ENCODE results near the gene POLR1D. TPM values are rescaled to one million over a fixed set of nuclear protein-coding genes. Genes with fewer than 3 reads are reported as not detected.
A peak's percentile ranks its signal among the peaks of the same experiment; 100 is the strongest.

POLR1D gene
- 100 to 1,000 TPM; 129 to 150 TPM for total RNA-seq
- total RNA-seq = 106 to 122 reads per million in 2 donors

- H3K36me3 Mint-ChIP-seq (ENCODE audit: low read depth) = peaks cover 7% of the 10 kb centered on the region
- DNase-seq = peak; percentile 73 to 89 (median 87)
- no peaks in the 10 kb centered on the region for H3K27me3 Mint-ChIP-seq
- H3K27ac Mint-ChIP-seq = peak within 1 kb of the TSS; percentile 95
- H3K4me3 Mint-ChIP-seq = peak within 1 kb of the TSS; percentile 94
- H3K9me3 ChIP-seq (ENCODE audit: control insufficient read depth, low read length, poor library complexity, severe bottlenecking) = no peaks in the 10 kb centered on the region
- ATAC-seq = peak; percentile 74
- H3K4me1 Mint-ChIP-seq = peaks cover 55% of the 10 kb centered on the region
Observed at GRCh38 chr13:27621366-27622101, at the start of gene POLR1D. POLR1D (plus strand) TSS chr13:27621892; CDS start chr13:27621984, 92 bp downstream.

GRCh38 chr13:27572234-27572901 is 49.3 kb upstream of the POLR1D start:
- ATAC-seq = no peak
- no peak for DNase-seq
- H3K27ac Mint-ChIP-seq = no peak overlapping the region

GRCh38 chr13:27573265-27573664 is 48.4 kb upstream of the POLR1D start:
- peak overlapping the region; percentile 14 for H3K27ac Mint-ChIP-seq

More at GRCh38 chr13:27572234-27572901, 49.3 kb upstream of the POLR1D start:
- Mint-ChIP-seq H3K27me3 (no peaks in the 10 kb centered on the region), H3K4me1 (peaks cover 12% of the 10 kb centered on the region), H3K4me3 (no peak overlapping the region), H3K36me3 (ENCODE audit: low read depth) (peaks cover 9% of the 10 kb centered on the region)
- no peaks in the 10 kb centered on the region for H3K9me3 ChIP-seq (ENCODE audit: control insufficient read depth, low read length, poor library complexity, severe bottlenecking)

GRCh38 chr13:27574661-27575060 is 47.0 kb upstream of the POLR1D start:
- H3K27me3 Mint-ChIP-seq = no peaks in the 10 kb centered on the region
- peaks cover 6% of the 10 kb centered on the region for H3K36me3 Mint-ChIP-seq (ENCODE audit: low read depth)
- ATAC-seq = no peak
- no peaks in the 10 kb centered on the region for H3K9me3 ChIP-seq (ENCODE audit: control insufficient read depth, low read length, poor library complexity, severe bottlenecking)
- no peak overlapping the region for H3K27ac Mint-ChIP-seq
- no peak overlapping the region for H3K4me3 Mint-ChIP-seq
- no peak for DNase-seq
- H3K4me1 Mint-ChIP-seq = peaks cover 14% of the 10 kb centered on the region

More at GRCh38 chr13:27573265-27573664, 48.4 kb upstream of the POLR1D start:
- Mint-ChIP-seq H3K4me3 (no peak overlapping the region), H3K4me1 (peaks cover 14% of the 10 kb centered on the region), H3K36me3 (ENCODE audit: low read depth) (peaks cover 9% of the 10 kb centered on the region), H3K27me3 (no peaks in the 10 kb centered on the region)
- H3K9me3 ChIP-seq (ENCODE audit: control insufficient read depth, low read length, poor library complexity, severe bottlenecking) = no peaks in the 10 kb centered on the region
- DNase-seq (no peak), ATAC-seq (no peak)

GRCh38 chr13:27578121-27579030 is 43.3 kb upstream of the POLR1D start:
- Mint-ChIP-seq H3K27ac (no peak overlapping the region), H3K4me3 (no peak overlapping the region), H3K4me1 (peaks cover 10% of the 10 kb centered on the region), H3K36me3 (ENCODE audit: low read depth) (peaks cover 1% of the 10 kb centered on the region), H3K27me3 (no peaks in the 10 kb centered on the region)
- H3K9me3 ChIP-seq (ENCODE audit: control insufficient read depth, low read length, poor library complexity, severe bottlenecking) = no peaks in the 10 kb centered on the region
- ATAC-seq (no peak), DNase-seq (no peak)

- no peak for DNase-seq
- H3K36me3 Mint-ChIP-seq (ENCODE audit: low read depth) = no peaks in the 10 kb centered on the region
- H3K4me3 Mint-ChIP-seq = no peak overlapping the region
- H3K27me3 Mint-ChIP-seq = no peaks in the 10 kb centered on the region
- peaks cover 15% of the 10 kb centered on the region for H3K4me1 Mint-ChIP-seq
- ATAC-seq = no peak
- no peaks in the 10 kb centered on the region for H3K9me3 ChIP-seq (ENCODE audit: control insufficient read depth, low read length, poor library complexity, severe bottlenecking)
- peak overlapping the region; percentile 62 for H3K27ac Mint-ChIP-seq
Observed at GRCh38 chr13:27583645-27584044, 38.0 kb upstream of the POLR1D start.

GRCh38 chr13:27587095-27587746 is 34.5 kb upstream of the POLR1D start:
- no peaks in the 10 kb centered on the region for H3K9me3 ChIP-seq (ENCODE audit: control insufficient read depth, low read length, poor library complexity, severe bottlenecking)
- peaks cover 13% of the 10 kb centered on the region for H3K4me1 Mint-ChIP-seq
- H3K36me3 Mint-ChIP-seq (ENCODE audit: low read depth) = no peaks in the 10 kb centered on the region
- no peak overlapping the region for H3K4me3 Mint-ChIP-seq
- DNase-seq (no peak), ATAC-seq (no peak)
- no peaks in the 10 kb centered on the region for H3K27me3 Mint-ChIP-seq
- peak overlapping the region; percentile 14 for H3K27ac Mint-ChIP-seq

GRCh38 chr13:27588405-27588804 is 33.3 kb upstream of the POLR1D start:
- peaks cover 12% of the 10 kb centered on the region for H3K4me1 Mint-ChIP-seq
- no peak overlapping the region for H3K4me3 Mint-ChIP-seq
- no peaks in the 10 kb centered on the region for H3K27me3 Mint-ChIP-seq
- no peaks in the 10 kb centered on the region for H3K9me3 ChIP-seq (ENCODE audit: control insufficient read depth, low read length, poor library complexity, severe bottlenecking)
- DNase-seq (no peak), ATAC-seq (no peak)
- no peak overlapping the region for H3K27ac Mint-ChIP-seq
- H3K36me3 Mint-ChIP-seq (ENCODE audit: low read depth) = no peaks in the 10 kb centered on the region

- Mint-ChIP-seq H3K36me3 (ENCODE audit: low read depth) (no peaks in the 10 kb centered on the region), H3K4me1 (no peaks in the 10 kb centered on the region), H3K27me3 (no peaks in the 10 kb centered on the region), H3K4me3 (no peak overlapping the region), H3K27ac (no peak overlapping the region)
- no peak for ATAC-seq
- no peaks in the 10 kb centered on the region for H3K9me3 ChIP-seq (ENCODE audit: control insufficient read depth, low read length, poor library complexity, severe bottlenecking)
- DNase-seq = no peak
Observed at GRCh38 chr13:27592865-27593264, 28.8 kb upstream of the POLR1D start.

GRCh38 chr13:27593267-27593666 is 28.4 kb upstream of the POLR1D start:
- no peaks in the 10 kb centered on the region for H3K9me3 ChIP-seq (ENCODE audit: control insufficient read depth, low read length, poor library complexity, severe bottlenecking)
- H3K4me1 Mint-ChIP-seq = no peaks in the 10 kb centered on the region
- DNase-seq (no peak), ATAC-seq (no peak)
- no peak overlapping the region for H3K27ac Mint-ChIP-seq
- H3K27me3 Mint-ChIP-seq = no peaks in the 10 kb centered on the region
- no peaks in the 10 kb centered on the region for H3K36me3 Mint-ChIP-seq (ENCODE audit: low read depth)
- H3K4me3 Mint-ChIP-seq = no peak overlapping the region

GRCh38 chr13:27595055-27595811 is 26.5 kb upstream of the POLR1D start:
- no peaks in the 10 kb centered on the region for H3K27me3 Mint-ChIP-seq
- no peaks in the 10 kb centered on the region for H3K9me3 ChIP-seq (ENCODE audit: control insufficient read depth, low read length, poor library complexity, severe bottlenecking)
- no peak for DNase-seq
- H3K36me3 Mint-ChIP-seq (ENCODE audit: low read depth) = no peaks in the 10 kb centered on the region
- ATAC-seq = no peak
- no peaks in the 10 kb centered on the region for H3K4me1 Mint-ChIP-seq
- no peak overlapping the region for H3K4me3 Mint-ChIP-seq
- H3K27ac Mint-ChIP-seq = no peak overlapping the region

- Mint-ChIP-seq H3K36me3 (ENCODE audit: low read depth) (no peaks in the 10 kb centered on the region), H3K27ac (no peak overlapping the region), H3K4me3 (no peak overlapping the region), H3K27me3 (no peaks in the 10 kb centered on the region), H3K4me1 (peaks cover 9% of the 10 kb centered on the region)
- DNase-seq (no peak), ATAC-seq (no peak)
- no peaks in the 10 kb centered on the region for H3K9me3 ChIP-seq (ENCODE audit: control insufficient read depth, low read length, poor library complexity, severe bottlenecking)
Observed at GRCh38 chr13:27599096-27599495, 22.6 kb upstream of the POLR1D start.
